Neural cell (in vitro differentiated cells): ENCODE results near the gene PLA2G4F. TPM values are rescaled to one million over a fixed set of nuclear protein-coding genes. Genes with fewer than 3 reads are reported as not detected.
"Not testable (repeated sequence)": the region's sequence is repeated elsewhere in the genome, so short reads cannot be mapped to it uniquely, and the experiment has no call there.

Experiments used
- H2AFZ ChIP-seq: fragments of 200-600, 300-800 bp; sonication (generic), shearing (Covaris generic); 2 replicates; pipeline ENCODE4 v1.6.0; 2014; ENCODE audit warnings: low read depth, mild to moderate bottlenecking, antibody characterized with exemption, low read length, moderate library complexity
- H3F3A ChIP-seq: fragments of 200-600 bp; shearing (Covaris generic); 2 replicates; pipeline ENCODE4 v1.6.1; 2016; ENCODE audit warnings: mild to moderate bottlenecking, moderate library complexity, mixed read lengths, antibody characterized with exemption, low read length; ENCODE audit not compliant: insufficient read depth, poor library complexity, severe bottlenecking
- H3K27ac ChIP-seq: fragments of 200-600, 300-800 bp; sonication (generic), shearing (Covaris generic); 2 replicates; pipeline ENCODE4 v1.5.1; 2014; ENCODE audit warnings: mild to moderate bottlenecking, low read length, moderate library complexity
- H3K27me3 ChIP-seq: fragments of 300-800, 200-600 bp; sonication (generic), shearing (Covaris generic); 2 replicates; pipeline ENCODE4 v1.6.0; 2014; ENCODE audit warnings: mild to moderate bottlenecking, low read depth, low read length, moderate library complexity; ENCODE audit not compliant: insufficient read depth
- H3K36me3 ChIP-seq: fragments of 300-800, 200-600 bp; sonication (generic), shearing (Covaris generic); 2 replicates; pipeline ENCODE4 v1.5.1; 2014; ENCODE audit warnings: mild to moderate bottlenecking, antibody characterized with exemption, low read length, moderate library complexity; ENCODE audit not compliant: insufficient read depth
- H3K4me2 ChIP-seq: fragments of 300-800, 200-600 bp; sonication (generic), shearing (Covaris generic); 2 replicates; pipeline ENCODE4 v1.6.0; 2014; ENCODE audit warnings: mild to moderate bottlenecking, low read length
- H3K4me3 ChIP-seq: fragments of 300-800, 200-600 bp; sonication (generic), shearing (Covaris generic); 2 replicates; pipeline ENCODE4 v1.5.1; 2014; ENCODE audit warnings: mild to moderate bottlenecking, low read length, moderate library complexity
- H3K79me2 ChIP-seq: fragments of 200-600 bp; shearing (Covaris generic); replicated peaks from 2 replicates; pipeline ENCODE4 v1.6.0; 2014; ENCODE audit warnings: mild to moderate bottlenecking, low read length, moderate library complexity; ENCODE audit not compliant: insufficient read depth
- H3K9ac ChIP-seq: fragments of 300-800, 200-600 bp; sonication (generic), shearing (Covaris generic); 2 replicates; pipeline ENCODE4 v1.6.1; 2016; ENCODE audit warnings: mild to moderate bottlenecking, low read length, mixed read lengths
- H3K9me2 ChIP-seq: fragments of 200-600 bp; shearing (Covaris generic); 2 replicates; pipeline ENCODE4 v1.6.1; 2016; ENCODE audit warnings: mild to moderate bottlenecking, low read length, mixed read lengths; ENCODE audit not compliant: insufficient read depth
- H3K9me3 ChIP-seq: fragments of 200-600, 300-800 bp; sonication (generic), shearing (Covaris generic); 2 replicates; pipeline ENCODE4 v1.6.1; 2016; ENCODE audit warnings: mild to moderate bottlenecking, mixed run types, low read length, moderate library complexity, mixed read lengths
- H4K20me1 ChIP-seq: fragments of 200-600 bp; shearing (Covaris generic); 2 replicates; pipeline ENCODE4 v1.6.1; 2016; ENCODE audit warnings: mild to moderate bottlenecking, mixed run types; ENCODE audit not compliant: insufficient read depth
- EP300 ChIP-seq: fragments of 450-650 bp; conservative IDR thresholded peaks from 2 replicates; pipeline ENCODE4 v1.6.1; 2014; ENCODE audit warnings: antibody characterized with exemption, mild to moderate bottlenecking, moderate library complexity; ENCODE audit not compliant: poor library complexity, severe bottlenecking
- EZH2 ChIP-seq: fragments of 200-600, 300-800 bp; shearing (Covaris generic), sonication (generic); IDR thresholded peaks from 2 replicates; pipeline ENCODE4 v1.6.1; 2014; ENCODE audit warnings: antibody characterized with exemption, low read length, borderline replicate concordance, mild to moderate bottlenecking; ENCODE audit not compliant: insufficient read depth, poor library complexity, severe bottlenecking
- MXI1 ChIP-seq: fragments of 450-650 bp; conservative IDR thresholded peaks from 2 replicates; pipeline ENCODE4 v1.6.1; 2014; ENCODE audit warnings: antibody characterized with exemption, mild to moderate bottlenecking; ENCODE audit not compliant: poor library complexity, severe bottlenecking
- POLR2AphosphoS5 ChIP-seq: IDR thresholded peaks from 2 replicates; pipeline ENCODE4 v1.6.1; 2012
- RAD21 ChIP-seq: fragments of 450-650 bp; conservative IDR thresholded peaks from 2 replicates; pipeline ENCODE4 v1.6.1; 2014; ENCODE audit warnings: antibody characterized with exemption, mild to moderate bottlenecking, moderate library complexity
- REST ChIP-seq: IDR thresholded peaks from 2 replicates; pipeline ENCODE4 v1.6.1; 2012; ENCODE audit warnings: borderline replicate concordance
- SMC3 ChIP-seq: fragments of 450-650 bp; conservative IDR thresholded peaks from 2 replicates; pipeline ENCODE4 v1.6.1; 2014; ENCODE audit warnings: antibody characterized with exemption, mild to moderate bottlenecking, moderate library complexity; ENCODE audit not compliant: poor library complexity
- TAF1 ChIP-seq: IDR thresholded peaks from 2 replicates; pipeline ENCODE4 v1.6.1; 2012; ENCODE audit warnings: low read depth
- polyA plus RNA-seq: library from polyadenylated mRNA; depleted of rRNA; stranded (reverse); fragments of >200 nt; gene quantifications from 2 replicates; pipeline ENCODE4 v1.2.3, GENCODE V29; 2014
- TF ChIP-seq, protein P1 (sequence below): fragments of 450-650 bp; IDR thresholded peaks from 2 replicates; pipeline ENCODE4 v1.5.1; 2014; ENCODE audit warnings: antibody characterized with exemption, mild to moderate bottlenecking, moderate library complexity; ENCODE audit not compliant: poor library complexity, severe bottlenecking

The PLA2G4F gene
- polyA plus RNA-seq, 1 donor from 2014 or later: not detected

GRCh38 chr15:42092398-42093318, 63.8 kb downstream of the PLA2G4F start:
- Histone ChIP-seq H3K27ac (no peak overlapping the region), H3K27me3 (no peaks in the 10 kb centered on the region)

GRCh38 chr15:42091753-42092397, 64.6 kb downstream of the PLA2G4F start:
- H3K4me3 ChIP-seq, H3K4me2 ChIP-seq, H3F3A ChIP-seq, H3K9ac ChIP-seq, H3K27ac ChIP-seq, H3K9me3 ChIP-seq, H4K20me1 ChIP-seq, H3K79me2 ChIP-seq, H3K36me3 ChIP-seq, H2AFZ ChIP-seq, H3K27me3 ChIP-seq, H3K9me2 ChIP-seq: not testable (repeated sequence)

More at GRCh38 chr15:42092398-42093318, 63.8 kb downstream of the PLA2G4F start:
- no peaks in the 10 kb centered on the region for H3K79me2 ChIP-seq
- H3K36me3 ChIP-seq: no peaks in the 10 kb centered on the region
- H3K4me2 ChIP-seq: no peak overlapping the region
- no peak overlapping the region for H2AFZ ChIP-seq
- H3F3A ChIP-seq: no peaks in the 10 kb centered on the region
- H3K9ac ChIP-seq: no peak overlapping the region
- no peaks in the 10 kb centered on the region for H4K20me1 ChIP-seq
- no peak overlapping the region for H3K4me3 ChIP-seq
- H3K9me2 ChIP-seq: no peaks in the 10 kb centered on the region
- TF ChIP-seq RAD21 (no peak), POLR2AphosphoS5 (no peak), TAF1 (no peak), SMC3 (no peak), MXI1 (no peak), EP300 (no peak), EZH2 (no peak), REST (no peak)
- TF ChIP-seq, protein P1, sequence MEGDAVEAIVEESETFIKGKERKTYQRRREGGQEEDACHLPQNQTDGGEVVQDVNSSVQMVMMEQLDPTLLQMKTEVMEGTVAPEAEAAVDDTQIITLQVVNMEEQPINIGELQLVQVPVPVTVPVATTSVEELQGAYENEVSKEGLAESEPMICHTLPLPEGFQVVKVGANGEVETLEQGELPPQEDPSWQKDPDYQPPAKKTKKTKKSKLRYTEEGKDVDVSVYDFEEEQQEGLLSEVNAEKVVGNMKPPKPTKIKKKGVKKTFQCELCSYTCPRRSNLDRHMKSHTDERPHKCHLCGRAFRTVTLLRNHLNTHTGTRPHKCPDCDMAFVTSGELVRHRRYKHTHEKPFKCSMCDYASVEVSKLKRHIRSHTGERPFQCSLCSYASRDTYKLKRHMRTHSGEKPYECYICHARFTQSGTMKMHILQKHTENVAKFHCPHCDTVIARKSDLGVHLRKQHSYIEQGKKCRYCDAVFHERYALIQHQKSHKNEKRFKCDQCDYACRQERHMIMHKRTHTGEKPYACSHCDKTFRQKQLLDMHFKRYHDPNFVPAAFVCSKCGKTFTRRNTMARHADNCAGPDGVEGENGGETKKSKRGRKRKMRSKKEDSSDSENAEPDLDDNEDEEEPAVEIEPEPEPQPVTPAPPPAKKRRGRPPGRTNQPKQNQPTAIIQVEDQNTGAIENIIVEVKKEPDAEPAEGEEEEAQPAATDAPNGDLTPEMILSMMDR: no peak
- H3K9me3 ChIP-seq: no peaks in the 10 kb centered on the region
